HG03378 (cell line): ENCODE measurements around the gene FOXL1.

Experiments used
- ATAC-seq: cut with Tn5 transposase; IDR thresholded peaks from one replicate; pipeline ENCODE4 v1.9.1; 2021; ENCODE audit warnings: mild to moderate bottlenecking, moderate library complexity; ENCODE audit not compliant: unreplicated experiment

The FOXL1 gene

GRCh38 chr16:86630471-86630870, 52.1 kb downstream of the FOXL1 start:
- no peak for ATAC-seq

- ATAC-seq, result no peak
These were observed 53.1 kb downstream of the FOXL1 start for GRCh38 chr16:86631444-86631843.
